Measurements from ENCODE around the gene CACNA2D1.

CACNA2D1 gene

GRCh38 chr7:82347808-82348207, 95.8 kb downstream of the CACNA2D1 start:
- Histone ChIP-seq H3K4me3 (ENCODE audit: low read length) (no peak overlapping the region), H3K27ac (ENCODE audit: low read length) (no peak overlapping the region), H3K4me1 (ENCODE audit: control insufficient read depth, insufficient read depth, low read length) (no peaks in the 10 kb centered on the region), H3K9me3 (ENCODE audit: control insufficient read depth, insufficient read depth, low read length) (no peaks in the 10 kb centered on the region), H3K27me3 (ENCODE audit: control insufficient read depth, insufficient read depth, low read length) (no peaks in the 10 kb centered on the region), H3K36me3 (ENCODE audit: control insufficient read depth, insufficient read depth, low read length) (no peaks in the 10 kb centered on the region)
- no peak for DNase-seq (ENCODE audit: low read depth, low spot score)
- WGBS (ENCODE audit: insufficient coverage, insufficient read length): no CpG with 5 or more reads among the region's 1 CpG

DNA sequence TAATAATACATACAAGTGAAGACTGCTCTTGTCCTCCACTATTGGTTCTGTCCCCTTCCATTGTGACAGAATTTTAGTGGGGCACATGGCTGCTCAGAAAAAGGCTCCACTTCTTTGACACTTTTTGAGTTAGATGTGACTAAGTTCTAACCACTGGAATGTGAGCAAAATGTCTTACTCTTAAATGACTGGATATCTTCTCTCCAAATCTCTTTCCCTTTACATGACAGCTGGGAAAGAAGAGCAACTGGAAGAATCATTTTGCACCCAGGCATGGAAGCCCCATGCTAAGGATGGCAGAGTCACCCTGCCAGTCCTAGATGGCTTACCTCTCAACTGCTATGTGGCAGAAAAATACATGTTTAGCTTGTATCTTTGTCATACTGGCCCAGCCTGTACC, 97.7 kb downstream of the CACNA2D1 start:
- no peak for DNase-seq (ENCODE audit: low read depth, low spot score)
- no peak overlapping the region for H3K4me3 ChIP-seq (ENCODE audit: low read length)
- no peaks in the 10 kb centered on the region for H3K36me3 ChIP-seq (ENCODE audit: control insufficient read depth, insufficient read depth, low read length)
- no peaks in the 10 kb centered on the region for H3K27me3 ChIP-seq (ENCODE audit: control insufficient read depth, insufficient read depth, low read length)
- H3K27ac ChIP-seq (ENCODE audit: low read length): no peak overlapping the region
- H3K9me3 ChIP-seq (ENCODE audit: control insufficient read depth, insufficient read depth, low read length): no peaks in the 10 kb centered on the region
- no peaks in the 10 kb centered on the region for H3K4me1 ChIP-seq (ENCODE audit: control insufficient read depth, insufficient read depth, low read length)

- WGBS (ENCODE audit: insufficient coverage, insufficient read length): no CpG with 5 or more reads among the region's 1 CpG
- Histone ChIP-seq H3K4me1 (ENCODE audit: control insufficient read depth, insufficient read depth, low read length) (no peaks in the 10 kb centered on the region), H3K9me3 (ENCODE audit: control insufficient read depth, insufficient read depth, low read length) (no peaks in the 10 kb centered on the region)
Observed at GRCh38 chr7:82343716-82344115, 99.9 kb downstream of the CACNA2D1 start.

DNA sequence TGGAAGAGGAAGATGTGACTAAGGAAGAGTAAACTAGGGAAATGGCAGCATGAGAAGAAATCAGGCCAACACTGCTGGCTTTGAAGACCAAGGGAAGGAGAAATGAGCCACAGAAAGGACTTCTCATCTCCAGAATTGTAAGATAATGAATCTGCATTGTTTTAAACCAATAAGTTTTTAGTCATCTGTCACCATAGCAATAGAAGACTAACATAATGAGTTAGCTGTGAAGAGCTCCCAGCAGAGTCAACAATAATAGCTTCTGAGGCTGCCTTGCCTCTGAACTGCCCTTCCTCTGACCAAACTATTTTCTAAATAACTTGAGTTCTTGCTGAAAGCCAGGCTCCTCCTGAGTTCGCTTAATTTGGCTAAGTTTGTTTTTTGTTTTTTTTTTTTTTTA, 103.6 kb downstream of the CACNA2D1 start:
- Histone ChIP-seq H3K9me3 (ENCODE audit: control insufficient read depth, insufficient read depth, low read length) (no peaks in the 10 kb centered on the region), H3K4me3 (ENCODE audit: low read length) (no peak overlapping the region), H3K36me3 (ENCODE audit: control insufficient read depth, insufficient read depth, low read length) (no peaks in the 10 kb centered on the region), H3K27ac (ENCODE audit: low read length) (no peak overlapping the region), H3K27me3 (ENCODE audit: control insufficient read depth, insufficient read depth, low read length) (no peaks in the 10 kb centered on the region), H3K4me1 (ENCODE audit: control insufficient read depth, insufficient read depth, low read length) (no peaks in the 10 kb centered on the region)
- no CpG with 5 or more reads among the region's 1 CpG for WGBS (ENCODE audit: insufficient coverage, insufficient read length)
- no peak for DNase-seq (ENCODE audit: low read depth, low spot score)

More at GRCh38 chr7:82343716-82344115, 99.9 kb downstream of the CACNA2D1 start:
- Histone ChIP-seq H3K4me3 (ENCODE audit: low read length) (no peak overlapping the region), H3K27ac (ENCODE audit: low read length) (no peak overlapping the region), H3K36me3 (ENCODE audit: control insufficient read depth, insufficient read depth, low read length) (no peaks in the 10 kb centered on the region), H3K27me3 (ENCODE audit: control insufficient read depth, insufficient read depth, low read length) (no peaks in the 10 kb centered on the region)
- no peak for DNase-seq (ENCODE audit: low read depth, low spot score)

DNA sequence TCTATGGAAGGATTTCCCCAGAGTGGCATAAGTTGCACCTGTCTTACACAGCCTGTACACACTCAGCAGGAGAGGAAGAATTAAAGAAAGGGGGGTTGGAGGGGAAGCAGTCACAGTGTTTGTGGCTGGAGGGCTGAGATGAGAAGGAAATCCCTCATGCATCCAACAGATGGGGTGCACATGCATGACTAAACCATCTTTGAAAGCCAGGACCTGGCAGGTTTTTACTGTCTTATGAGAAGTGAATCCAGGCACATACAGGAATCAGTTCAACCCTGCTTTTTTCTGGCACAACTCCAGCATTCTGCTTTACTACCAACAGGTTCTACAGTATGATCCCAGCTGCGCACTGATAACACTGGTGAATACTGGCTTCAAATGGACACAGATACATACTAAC, 107.7 kb downstream of the CACNA2D1 start:
- no peak for DNase-seq (ENCODE audit: low read depth, low spot score)
- Histone ChIP-seq H3K27ac (ENCODE audit: low read length) (no peak overlapping the region), H3K4me1 (ENCODE audit: control insufficient read depth, insufficient read depth, low read length) (no peaks in the 10 kb centered on the region), H3K4me3 (ENCODE audit: low read length) (no peak overlapping the region), H3K27me3 (ENCODE audit: control insufficient read depth, insufficient read depth, low read length) (no peaks in the 10 kb centered on the region), H3K36me3 (ENCODE audit: control insufficient read depth, insufficient read depth, low read length) (no peaks in the 10 kb centered on the region), H3K9me3 (ENCODE audit: control insufficient read depth, insufficient read depth, low read length) (no peaks in the 10 kb centered on the region)
- no CpG with 5 or more reads among the region's 1 CpG for WGBS (ENCODE audit: insufficient coverage, insufficient read length)

GRCh38 chr7:82335001-82335400, 108.6 kb downstream of the CACNA2D1 start:
- Histone ChIP-seq H3K27me3 (ENCODE audit: control insufficient read depth, insufficient read depth, low read length) (no peaks in the 10 kb centered on the region), H3K4me3 (ENCODE audit: low read length) (no peak overlapping the region), H3K9me3 (ENCODE audit: control insufficient read depth, insufficient read depth, low read length) (no peaks in the 10 kb centered on the region), H3K27ac (ENCODE audit: low read length) (no peak overlapping the region), H3K4me1 (ENCODE audit: control insufficient read depth, insufficient read depth, low read length) (no peaks in the 10 kb centered on the region), H3K36me3 (ENCODE audit: control insufficient read depth, insufficient read depth, low read length) (no peaks in the 10 kb centered on the region)
- DNase-seq (ENCODE audit: low read depth, low spot score): no peak
- WGBS (ENCODE audit: insufficient coverage, insufficient read length): no CpG with 5 or more reads among the region's 2 CpGs

GRCh38 chr7:82331234-82331633, 112.3 kb downstream of the CACNA2D1 start:
- H3K27me3 ChIP-seq (ENCODE audit: control insufficient read depth, insufficient read depth, low read length): no peaks in the 10 kb centered on the region
- H3K4me1 ChIP-seq (ENCODE audit: control insufficient read depth, insufficient read depth, low read length): no peaks in the 10 kb centered on the region
- no peaks in the 10 kb centered on the region for H3K9me3 ChIP-seq (ENCODE audit: control insufficient read depth, insufficient read depth, low read length)
- no peak for DNase-seq (ENCODE audit: low read depth, low spot score)
- no peak overlapping the region for H3K4me3 ChIP-seq (ENCODE audit: low read length)
- no peak overlapping the region for H3K27ac ChIP-seq (ENCODE audit: low read length)
- no peaks in the 10 kb centered on the region for H3K36me3 ChIP-seq (ENCODE audit: control insufficient read depth, insufficient read depth, low read length)

- no peaks in the 10 kb centered on the region for H3K4me1 ChIP-seq (ENCODE audit: control insufficient read depth, insufficient read depth, low read length)
- no CpG with 5 or more reads among the region's 2 CpGs for WGBS (ENCODE audit: insufficient coverage, insufficient read length)
- H3K36me3 ChIP-seq (ENCODE audit: control insufficient read depth, insufficient read depth, low read length): no peaks in the 10 kb centered on the region
- H3K4me3 ChIP-seq (ENCODE audit: low read length): no peak overlapping the region
- H3K9me3 ChIP-seq (ENCODE audit: control insufficient read depth, insufficient read depth, low read length): no peaks in the 10 kb centered on the region
- no peaks in the 10 kb centered on the region for H3K27me3 ChIP-seq (ENCODE audit: control insufficient read depth, insufficient read depth, low read length)
- H3K27ac ChIP-seq (ENCODE audit: low read length): no peak overlapping the region
- no peak for DNase-seq (ENCODE audit: low read depth, low spot score)
Observed at GRCh38 chr7:82330706-82331215, 112.8 kb downstream of the CACNA2D1 start.

DNA sequence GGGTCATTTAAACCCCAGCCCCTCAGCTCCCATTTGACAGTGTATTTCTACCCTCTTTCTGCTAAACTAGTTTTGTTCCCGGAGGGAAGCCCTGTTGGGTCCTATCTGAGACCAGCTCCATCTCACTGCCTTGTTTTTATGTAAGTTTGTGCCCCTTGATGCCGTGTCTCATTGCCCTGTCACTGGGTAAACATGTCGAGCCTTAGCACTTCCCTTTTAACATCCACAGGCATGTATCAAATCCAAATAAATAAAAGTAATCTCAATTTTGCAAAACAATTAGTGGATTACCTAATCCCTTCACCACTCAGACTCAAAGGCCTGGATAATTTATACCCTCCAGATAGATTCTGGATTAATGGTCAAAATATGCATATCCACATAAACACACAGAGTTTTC, 115.7 kb downstream of the CACNA2D1 start:
- no CpG with 5 or more reads among the region's 3 CpGs for WGBS (ENCODE audit: insufficient coverage, insufficient read length)
- no peak overlapping the region for H3K4me3 ChIP-seq (ENCODE audit: low read length)
- H3K36me3 ChIP-seq (ENCODE audit: control insufficient read depth, insufficient read depth, low read length): no peaks in the 10 kb centered on the region
- H3K9me3 ChIP-seq (ENCODE audit: control insufficient read depth, insufficient read depth, low read length): no peaks in the 10 kb centered on the region
- H3K27me3 ChIP-seq (ENCODE audit: control insufficient read depth, insufficient read depth, low read length): no peaks in the 10 kb centered on the region
- no peak overlapping the region for H3K27ac ChIP-seq (ENCODE audit: low read length)
- H3K4me1 ChIP-seq (ENCODE audit: control insufficient read depth, insufficient read depth, low read length): no peaks in the 10 kb centered on the region
- DNase-seq (ENCODE audit: low read depth, low spot score): no peak

DNA sequence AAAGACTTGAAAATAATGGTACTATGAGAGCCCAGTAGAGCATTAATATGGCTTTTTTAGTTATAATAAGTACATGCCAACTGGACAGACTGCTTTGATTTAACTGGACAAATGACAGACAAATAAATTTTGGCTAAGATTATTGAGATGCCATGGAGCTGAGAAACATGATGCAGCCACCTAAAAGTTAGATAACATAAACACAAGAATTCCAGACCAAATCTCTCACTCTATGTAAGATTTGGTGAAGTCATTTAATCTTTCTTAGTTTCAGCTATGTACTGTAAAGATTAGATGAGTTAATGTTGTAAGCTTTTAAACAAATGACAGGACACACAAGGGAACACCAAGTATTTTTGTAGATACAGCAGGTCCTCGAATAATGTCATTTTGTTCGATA, 118.2 kb downstream of the CACNA2D1 start:
- no peak for DNase-seq (ENCODE audit: low read depth, low spot score)
- no peak overlapping the region for H3K4me3 ChIP-seq (ENCODE audit: low read length)
- no peaks in the 10 kb centered on the region for H3K27me3 ChIP-seq (ENCODE audit: control insufficient read depth, insufficient read depth, low read length)
- no peaks in the 10 kb centered on the region for H3K4me1 ChIP-seq (ENCODE audit: control insufficient read depth, insufficient read depth, low read length)
- no peaks in the 10 kb centered on the region for H3K9me3 ChIP-seq (ENCODE audit: control insufficient read depth, insufficient read depth, low read length)
- H3K27ac ChIP-seq (ENCODE audit: low read length): no peak overlapping the region
- H3K36me3 ChIP-seq (ENCODE audit: control insufficient read depth, insufficient read depth, low read length): no peaks in the 10 kb centered on the region
- no CpG with 5 or more reads among the region's 2 CpGs for WGBS (ENCODE audit: insufficient coverage, insufficient read length)

DNA sequence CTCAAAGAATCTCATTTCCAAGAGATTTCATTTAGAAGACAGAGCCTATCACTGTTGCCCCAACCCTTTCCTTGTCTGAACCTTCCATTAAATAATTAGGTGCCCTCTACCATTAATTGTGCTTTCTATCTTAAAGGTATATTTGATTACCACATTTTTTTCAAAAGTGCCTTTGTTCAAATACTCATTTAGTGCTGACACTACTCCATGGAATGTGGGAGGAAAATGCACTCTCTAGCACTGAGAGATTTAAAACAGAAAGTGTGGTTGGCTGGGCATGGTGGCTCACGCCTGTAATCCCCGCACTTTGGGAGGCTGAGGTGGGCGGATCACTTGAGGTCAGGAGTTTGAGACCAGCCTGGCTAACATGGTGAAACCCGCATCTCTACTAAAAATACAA, 119.8 kb downstream of the CACNA2D1 start:
- Histone ChIP-seq H3K4me1 (ENCODE audit: control insufficient read depth, insufficient read depth, low read length) (no peaks in the 10 kb centered on the region), H3K27me3 (ENCODE audit: control insufficient read depth, insufficient read depth, low read length) (no peaks in the 10 kb centered on the region), H3K27ac (ENCODE audit: low read length) (no peak overlapping the region), H3K4me3 (ENCODE audit: low read length) (no peak overlapping the region), H3K36me3 (ENCODE audit: control insufficient read depth, insufficient read depth, low read length) (no peaks in the 10 kb centered on the region), H3K9me3 (ENCODE audit: control insufficient read depth, insufficient read depth, low read length) (no peaks in the 10 kb centered on the region)
- DNase-seq (ENCODE audit: low read depth, low spot score): no peak
- no CpG with 5 or more reads among the region's 4 CpGs for WGBS (ENCODE audit: insufficient coverage, insufficient read length)
